Measurements from ENCODE around the gene PIM1. TPM values are rescaled to one million over a fixed set of nuclear protein-coding genes. Genes with fewer than 3 reads are reported as not detected.

Gene PIM1
- total and polyA plus RNA-seq, 9 of the 15 experiments (the other 6 are each of a cell fraction or from before 2014, with no cell fraction given), result 19.0 to 789 (median 212) TPM

DNA sequence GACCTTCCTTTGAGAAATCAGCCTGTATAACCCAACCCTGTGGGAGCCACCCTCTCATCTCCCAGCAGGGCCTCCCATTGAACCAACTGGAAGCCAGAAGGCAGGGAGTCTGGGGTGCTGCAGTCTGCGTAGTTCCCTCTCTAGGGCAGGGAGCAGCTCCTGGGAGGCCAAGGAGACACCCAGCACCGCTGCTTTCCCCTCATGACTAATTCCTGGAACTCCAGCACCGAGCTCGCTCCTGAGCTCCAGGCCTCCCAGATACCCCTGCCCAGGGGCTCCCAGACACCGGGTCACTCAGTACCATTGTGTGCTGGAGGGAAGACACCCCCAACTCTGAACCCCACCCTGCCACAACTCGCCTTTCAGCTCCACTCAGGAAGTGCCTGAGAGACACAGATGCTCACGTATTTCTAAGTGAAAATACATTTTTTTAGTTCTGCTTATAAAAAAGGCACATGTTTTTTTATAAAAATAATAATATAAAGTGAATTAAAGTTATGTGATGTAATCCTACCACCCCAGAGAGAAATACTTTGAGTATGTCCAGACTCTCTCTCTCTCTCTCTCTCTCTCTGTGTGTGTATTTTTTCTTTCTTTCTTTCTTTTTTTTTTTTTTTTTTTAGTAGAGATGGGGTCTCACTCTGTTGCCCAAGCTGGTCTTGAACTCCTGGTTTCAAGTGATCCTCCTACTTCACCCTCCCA lies 17.5 kb downstream of the PIM1 start (continued):
- TF ChIP-seq, protein P1, sequence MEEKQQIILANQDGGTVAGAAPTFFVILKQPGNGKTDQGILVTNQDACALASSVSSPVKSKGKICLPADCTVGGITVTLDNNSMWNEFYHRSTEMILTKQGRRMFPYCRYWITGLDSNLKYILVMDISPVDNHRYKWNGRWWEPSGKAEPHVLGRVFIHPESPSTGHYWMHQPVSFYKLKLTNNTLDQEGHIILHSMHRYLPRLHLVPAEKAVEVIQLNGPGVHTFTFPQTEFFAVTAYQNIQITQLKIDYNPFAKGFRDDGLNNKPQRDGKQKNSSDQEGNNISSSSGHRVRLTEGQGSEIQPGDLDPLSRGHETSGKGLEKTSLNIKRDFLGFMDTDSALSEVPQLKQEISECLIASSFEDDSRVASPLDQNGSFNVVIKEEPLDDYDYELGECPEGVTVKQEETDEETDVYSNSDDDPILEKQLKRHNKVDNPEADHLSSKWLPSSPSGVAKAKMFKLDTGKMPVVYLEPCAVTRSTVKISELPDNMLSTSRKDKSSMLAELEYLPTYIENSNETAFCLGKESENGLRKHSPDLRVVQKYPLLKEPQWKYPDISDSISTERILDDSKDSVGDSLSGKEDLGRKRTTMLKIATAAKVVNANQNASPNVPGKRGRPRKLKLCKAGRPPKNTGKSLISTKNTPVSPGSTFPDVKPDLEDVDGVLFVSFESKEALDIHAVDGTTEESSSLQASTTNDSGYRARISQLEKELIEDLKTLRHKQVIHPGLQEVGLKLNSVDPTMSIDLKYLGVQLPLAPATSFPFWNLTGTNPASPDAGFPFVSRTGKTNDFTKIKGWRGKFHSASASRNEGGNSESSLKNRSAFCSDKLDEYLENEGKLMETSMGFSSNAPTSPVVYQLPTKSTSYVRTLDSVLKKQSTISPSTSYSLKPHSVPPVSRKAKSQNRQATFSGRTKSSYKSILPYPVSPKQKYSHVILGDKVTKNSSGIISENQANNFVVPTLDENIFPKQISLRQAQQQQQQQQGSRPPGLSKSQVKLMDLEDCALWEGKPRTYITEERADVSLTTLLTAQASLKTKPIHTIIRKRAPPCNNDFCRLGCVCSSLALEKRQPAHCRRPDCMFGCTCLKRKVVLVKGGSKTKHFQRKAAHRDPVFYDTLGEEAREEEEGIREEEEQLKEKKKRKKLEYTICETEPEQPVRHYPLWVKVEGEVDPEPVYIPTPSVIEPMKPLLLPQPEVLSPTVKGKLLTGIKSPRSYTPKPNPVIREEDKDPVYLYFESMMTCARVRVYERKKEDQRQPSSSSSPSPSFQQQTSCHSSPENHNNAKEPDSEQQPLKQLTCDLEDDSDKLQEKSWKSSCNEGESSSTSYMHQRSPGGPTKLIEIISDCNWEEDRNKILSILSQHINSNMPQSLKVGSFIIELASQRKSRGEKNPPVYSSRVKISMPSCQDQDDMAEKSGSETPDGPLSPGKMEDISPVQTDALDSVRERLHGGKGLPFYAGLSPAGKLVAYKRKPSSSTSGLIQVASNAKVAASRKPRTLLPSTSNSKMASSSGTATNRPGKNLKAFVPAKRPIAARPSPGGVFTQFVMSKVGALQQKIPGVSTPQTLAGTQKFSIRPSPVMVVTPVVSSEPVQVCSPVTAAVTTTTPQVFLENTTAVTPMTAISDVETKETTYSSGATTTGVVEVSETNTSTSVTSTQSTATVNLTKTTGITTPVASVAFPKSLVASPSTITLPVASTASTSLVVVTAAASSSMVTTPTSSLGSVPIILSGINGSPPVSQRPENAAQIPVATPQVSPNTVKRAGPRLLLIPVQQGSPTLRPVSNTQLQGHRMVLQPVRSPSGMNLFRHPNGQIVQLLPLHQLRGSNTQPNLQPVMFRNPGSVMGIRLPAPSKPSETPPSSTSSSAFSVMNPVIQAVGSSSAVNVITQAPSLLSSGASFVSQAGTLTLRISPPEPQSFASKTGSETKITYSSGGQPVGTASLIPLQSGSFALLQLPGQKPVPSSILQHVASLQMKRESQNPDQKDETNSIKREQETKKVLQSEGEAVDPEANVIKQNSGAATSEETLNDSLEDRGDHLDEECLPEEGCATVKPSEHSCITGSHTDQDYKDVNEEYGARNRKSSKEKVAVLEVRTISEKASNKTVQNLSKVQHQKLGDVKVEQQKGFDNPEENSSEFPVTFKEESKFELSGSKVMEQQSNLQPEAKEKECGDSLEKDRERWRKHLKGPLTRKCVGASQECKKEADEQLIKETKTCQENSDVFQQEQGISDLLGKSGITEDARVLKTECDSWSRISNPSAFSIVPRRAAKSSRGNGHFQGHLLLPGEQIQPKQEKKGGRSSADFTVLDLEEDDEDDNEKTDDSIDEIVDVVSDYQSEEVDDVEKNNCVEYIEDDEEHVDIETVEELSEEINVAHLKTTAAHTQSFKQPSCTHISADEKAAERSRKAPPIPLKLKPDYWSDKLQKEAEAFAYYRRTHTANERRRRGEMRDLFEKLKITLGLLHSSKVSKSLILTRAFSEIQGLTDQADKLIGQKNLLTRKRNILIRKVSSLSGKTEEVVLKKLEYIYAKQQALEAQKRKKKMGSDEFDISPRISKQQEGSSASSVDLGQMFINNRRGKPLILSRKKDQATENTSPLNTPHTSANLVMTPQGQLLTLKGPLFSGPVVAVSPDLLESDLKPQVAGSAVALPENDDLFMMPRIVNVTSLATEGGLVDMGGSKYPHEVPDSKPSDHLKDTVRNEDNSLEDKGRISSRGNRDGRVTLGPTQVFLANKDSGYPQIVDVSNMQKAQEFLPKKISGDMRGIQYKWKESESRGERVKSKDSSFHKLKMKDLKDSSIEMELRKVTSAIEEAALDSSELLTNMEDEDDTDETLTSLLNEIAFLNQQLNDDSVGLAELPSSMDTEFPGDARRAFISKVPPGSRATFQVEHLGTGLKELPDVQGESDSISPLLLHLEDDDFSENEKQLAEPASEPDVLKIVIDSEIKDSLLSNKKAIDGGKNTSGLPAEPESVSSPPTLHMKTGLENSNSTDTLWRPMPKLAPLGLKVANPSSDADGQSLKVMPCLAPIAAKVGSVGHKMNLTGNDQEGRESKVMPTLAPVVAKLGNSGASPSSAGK (IDR thresholded peaks at IDR 0.05), result no peak
- TF ChIP-seq MAFF (IDR thresholded peaks at IDR 0.05; ENCODE audit: low read length) (no peak), SNRNP70 (optimal IDR thresholded peaks at IDR 0.05; ENCODE audit: low read depth, low read length) (no peak), NR2C2 (CRISPR knock-in tag; IDR thresholded peaks at IDR 0.05) (no peak), NR2C2 (tag; IDR thresholded peaks at IDR 0.05) (0 out of 2 replicates have a peak, but pooled peaks have one; percentile 35), ATF7 (IDR thresholded peaks at IDR 0.05) (0 out of 2 replicates have a peak, but pooled peaks have one; percentile 30), ARNT (IDR thresholded peaks at IDR 0.05) (no peak), CBFB (CRISPR knock-in tag; IDR thresholded peaks at IDR 0.05) (no peak), KAT7 (CRISPR knock-in tag; IDR thresholded peaks at IDR 0.05; ENCODE audit: borderline replicate concordance) (no peak), NRF1 (conservative IDR thresholded peaks at IDR 0.05 in 1 of 2, IDR thresholded peaks at IDR 0.05 in 1 of 2) (no peak), MAZ (CRISPR knock-in tag; conservative IDR thresholded peaks at IDR 0.05 in 1 of 2, IDR thresholded peaks at IDR 0.05 in 1 of 2) (peak in 1 of 2 experiments; percentile 20; a peak in 3 of 4 replicates), ATF1 (CRISPR knock-in tag; IDR thresholded peaks at IDR 0.05) (no peak), ATF1 (tag; IDR thresholded peaks at IDR 0.05) (no peak), ZFP1 (CRISPR knock-in tag; IDR thresholded peaks at IDR 0.05) (no peak)
- TF ChIP-seq, protein P2, sequence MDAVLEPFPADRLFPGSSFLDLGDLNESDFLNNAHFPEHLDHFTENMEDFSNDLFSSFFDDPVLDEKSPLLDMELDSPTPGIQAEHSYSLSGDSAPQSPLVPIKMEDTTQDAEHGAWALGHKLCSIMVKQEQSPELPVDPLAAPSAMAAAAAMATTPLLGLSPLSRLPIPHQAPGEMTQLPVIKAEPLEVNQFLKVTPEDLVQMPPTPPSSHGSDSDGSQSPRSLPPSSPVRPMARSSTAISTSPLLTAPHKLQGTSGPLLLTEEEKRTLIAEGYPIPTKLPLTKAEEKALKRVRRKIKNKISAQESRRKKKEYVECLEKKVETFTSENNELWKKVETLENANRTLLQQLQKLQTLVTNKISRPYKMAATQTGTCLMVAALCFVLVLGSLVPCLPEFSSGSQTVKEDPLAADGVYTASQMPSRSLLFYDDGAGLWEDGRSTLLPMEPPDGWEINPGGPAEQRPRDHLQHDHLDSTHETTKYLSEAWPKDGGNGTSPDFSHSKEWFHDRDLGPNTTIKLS (IDR thresholded peaks at IDR 0.05; ENCODE audit: borderline replicate concordance, low read depth), result no peak
